GM21515 (cell line): Measurements from ENCODE around the gene RABL6.
A peak's percentile ranks its signal among the peaks of the same experiment; 100 is the strongest.
"Not testable (repeated sequence)": the region's sequence is repeated elsewhere in the genome, so short reads cannot be mapped to it uniquely, and the experiment has no call there.

ENCODE experiments used
- ATAC-seq: cut with Tn5 transposase; IDR thresholded peaks from one replicate; pipeline ENCODE4 v1.9.1; 2021; ENCODE audit not compliant: unreplicated experiment

The RABL6 gene

GRCh38 chr9:136835162-136835931, 27.6 kb downstream of the RABL6 start:
- ATAC-seq, result no peak

- no peak for ATAC-seq
Measured at GRCh38 chr9:136835932-136836904, 28.5 kb downstream of the RABL6 start.

GRCh38 chr9:136837146-136837855, 29.6 kb downstream of the RABL6 start:
- no peak for ATAC-seq

GRCh38 chr9:136837856-136838277, 30.1 kb downstream of the RABL6 start:
- not testable (repeated sequence) for ATAC-seq

GRCh38 chr9:136838314-136839228, 30.8 kb downstream of the RABL6 start:
- ATAC-seq, result no peak

GRCh38 chr9:136839229-136840139, 31.7 kb downstream of the RABL6 start:
- ATAC-seq, result no peak

- no peak for ATAC-seq
Measured at GRCh38 chr9:136840140-136840876, 32.6 kb downstream of the RABL6 start.

- no peak for ATAC-seq
Measured at GRCh38 chr9:136840877-136841645, 33.3 kb downstream of the RABL6 start.

- not testable (repeated sequence) for ATAC-seq
Measured at GRCh38 chr9:136841646-136842379, 34.1 kb downstream of the RABL6 start.

- ATAC-seq, result peak; percentile 59
Measured at GRCh38 chr9:136842380-136842948, 34.7 kb downstream of the RABL6 start, which contains the start of gene AJM1. Gene AJM1 (plus strand): TSS chr9:136842478. CDS start chr9:136844415, 1,937 bp downstream.

GRCh38 chr9:136843159-136843800, 35.5 kb downstream of the RABL6 start:
- ATAC-seq, result not testable (repeated sequence)

GRCh38 chr9:136843801-136844740, 36.3 kb downstream of the RABL6 start:
- ATAC-seq, result not testable (repeated sequence)

GRCh38 chr9:136844761-136845464, 37.2 kb downstream of the RABL6 start:
- ATAC-seq, result no peak
